NOMO-1 (cell line): ENCODE data around the gene TMEM108.

Experiments used
- DNase-seq, 2 experiments: peaks; one replicate each; lab custom pipeline; 2025; ENCODE audit not compliant: unreplicated experiment in 2 of 2; lab: John Stamatoyannopoulos, UW

Gene TMEM108

DNA sequence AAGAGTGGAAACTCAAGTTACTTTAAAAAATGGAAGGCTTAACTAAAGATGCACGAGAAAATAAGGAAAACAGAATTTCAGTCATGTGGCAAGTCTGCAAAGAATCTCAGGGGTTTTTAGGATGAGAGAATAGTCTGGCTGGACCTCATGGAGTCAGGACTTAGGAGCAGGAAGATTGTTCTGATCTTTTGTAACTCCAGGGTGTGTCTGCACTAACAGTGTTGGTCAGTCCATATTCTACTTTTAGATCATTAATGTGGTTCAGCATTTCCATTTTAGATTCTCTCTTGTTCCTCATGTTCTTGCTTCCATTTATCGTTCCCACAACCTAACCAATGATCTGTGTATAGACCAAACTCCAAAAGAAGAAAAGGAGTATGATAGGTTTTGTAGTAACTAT lies 15.3 kb downstream of the TMEM108 start:
- DNase-seq: no peak

- DNase-seq: no peak
Measured at GRCh38 chr3:133054586-133054985, 16.4 kb downstream of the TMEM108 start.

DNA sequence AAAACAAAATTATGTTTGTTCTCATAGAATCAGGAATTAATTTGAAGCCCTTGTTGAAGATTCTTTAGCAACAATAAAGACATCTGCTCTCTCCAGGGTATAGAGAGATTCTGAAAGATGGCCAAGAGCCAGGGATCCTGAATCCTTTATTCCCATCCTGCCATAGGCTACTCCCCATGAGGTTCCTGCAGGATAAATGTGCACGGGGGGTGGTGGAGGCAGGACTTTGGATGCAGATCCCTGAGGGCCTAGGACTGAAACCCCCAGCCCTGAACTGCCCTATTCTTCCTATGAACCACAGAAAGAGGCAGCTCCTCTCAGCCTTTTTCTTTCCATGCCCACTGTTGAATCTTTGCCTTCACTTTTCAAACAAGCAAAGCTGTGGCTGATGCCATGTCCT lies 17.1 kb downstream of the TMEM108 start:
- DNase-seq: no peak

DNA sequence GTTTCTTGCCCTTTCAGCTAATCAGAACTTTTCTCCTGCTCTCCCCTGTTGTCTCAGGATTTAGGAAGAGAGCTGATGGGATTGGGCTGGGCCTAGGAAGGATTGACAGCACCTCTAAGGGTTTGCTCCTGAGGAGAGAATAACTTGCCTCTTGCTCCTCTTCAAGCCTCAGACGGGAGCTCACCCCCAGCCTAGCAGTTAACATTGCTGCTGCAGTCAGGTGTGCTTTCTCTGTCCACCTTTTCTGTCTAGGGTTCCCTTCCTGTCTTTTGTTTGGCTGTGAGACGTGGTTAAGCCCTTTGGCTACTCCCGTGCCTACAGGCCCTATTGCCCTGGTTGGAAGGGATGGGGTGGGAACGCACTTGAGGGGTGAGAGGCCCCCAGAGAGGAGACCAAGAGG lies 20.1 kb downstream of the TMEM108 start:
- no peak for DNase-seq

DNA sequence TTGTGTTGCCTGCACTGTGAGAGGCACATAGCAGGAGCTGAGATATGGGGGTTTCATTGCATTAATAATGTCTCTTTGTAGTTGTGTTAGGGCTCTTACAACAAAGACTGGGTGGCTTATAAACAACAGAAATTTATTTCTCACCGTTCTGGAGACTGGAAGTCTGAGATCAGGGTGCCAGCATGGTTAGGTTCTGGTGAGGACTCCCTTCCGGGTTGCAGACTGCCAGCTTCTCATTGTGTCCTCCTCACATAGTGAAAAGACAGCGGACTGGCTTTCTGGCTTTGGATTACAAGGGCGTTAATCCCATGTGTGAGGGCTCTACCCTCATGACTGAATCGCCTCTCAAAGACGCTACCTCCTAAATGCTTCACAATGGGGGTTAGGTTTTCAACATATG lies 20.6 kb downstream of the TMEM108 start:
- DNase-seq: no peak

DNA sequence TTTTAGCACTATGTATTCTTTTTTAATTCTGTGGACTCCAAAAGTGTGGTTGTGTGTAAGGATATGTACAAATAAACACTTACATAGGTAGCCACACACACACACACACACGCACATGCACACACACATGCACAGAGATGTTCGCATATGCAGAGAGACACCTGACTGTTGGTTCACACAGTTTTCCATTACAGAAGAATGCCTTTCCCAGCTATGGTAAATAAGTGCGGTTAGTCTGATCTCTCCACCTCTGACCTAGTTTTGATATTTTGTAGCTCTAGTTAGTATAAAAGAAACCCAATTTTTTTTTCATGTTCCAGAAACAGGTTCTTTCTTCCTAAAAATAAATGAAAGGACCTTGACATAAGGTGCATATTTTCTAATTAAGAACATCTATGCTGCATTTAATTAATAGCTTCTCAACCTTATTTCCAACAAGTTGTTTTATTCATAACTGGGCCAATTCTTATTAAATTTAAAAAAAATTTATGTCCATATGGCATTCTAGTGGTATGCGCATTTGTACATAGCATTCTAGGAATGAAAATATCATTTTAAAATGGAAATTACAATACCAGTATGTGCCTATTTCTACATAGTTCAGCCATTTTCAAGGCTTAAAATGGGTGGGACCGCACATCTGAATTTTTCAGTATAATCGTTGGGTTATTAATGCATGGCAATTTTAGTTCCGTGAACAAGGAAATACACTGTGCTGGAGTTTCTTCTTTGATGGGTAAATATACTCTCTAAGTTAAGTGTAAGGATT lies 27.2 kb downstream of the TMEM108 start:
- DNase-seq: no peak

GRCh38 chr3:133066026-133066425 lies 27.8 kb downstream of the TMEM108 start:
- DNase-seq: no peak

DNA sequence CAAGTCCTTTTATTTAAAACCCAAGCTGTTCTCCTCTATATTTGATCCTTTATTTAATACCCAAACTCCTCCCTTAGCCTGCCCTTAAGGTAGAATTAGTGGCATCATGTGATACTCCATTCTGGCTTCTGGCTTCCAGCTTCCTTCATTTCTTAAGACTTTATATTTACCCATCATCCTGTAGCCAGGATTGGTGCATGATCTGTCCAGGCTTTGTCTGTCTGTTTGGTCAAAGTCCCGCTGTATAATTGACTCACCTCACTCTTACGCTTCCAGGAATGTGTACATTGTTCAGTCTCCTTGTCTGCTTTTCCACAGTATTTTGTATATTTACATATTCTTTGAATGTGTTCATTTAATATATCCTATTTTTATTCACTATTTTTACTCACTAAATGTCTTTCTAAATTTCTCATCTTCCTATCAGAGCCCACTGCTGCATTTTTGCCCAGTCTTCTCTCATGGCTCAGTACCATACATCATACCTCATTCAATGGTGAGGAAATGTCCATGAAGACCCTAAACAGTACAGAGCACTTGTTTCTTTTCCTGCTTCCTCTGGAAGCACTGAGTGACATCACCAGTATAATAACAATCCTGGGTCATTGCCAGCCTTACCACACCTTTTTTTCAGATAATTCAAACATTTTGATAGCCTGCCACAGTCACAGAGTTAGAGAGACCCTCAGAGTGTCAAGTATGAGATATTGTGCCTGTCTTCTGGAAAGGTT lies 31.5 kb downstream of the TMEM108 start:
- DNase-seq: no peak

- no peak for DNase-seq
Measured at GRCh38 chr3:133074977-133075376, 36.8 kb downstream of the TMEM108 start.

DNA sequence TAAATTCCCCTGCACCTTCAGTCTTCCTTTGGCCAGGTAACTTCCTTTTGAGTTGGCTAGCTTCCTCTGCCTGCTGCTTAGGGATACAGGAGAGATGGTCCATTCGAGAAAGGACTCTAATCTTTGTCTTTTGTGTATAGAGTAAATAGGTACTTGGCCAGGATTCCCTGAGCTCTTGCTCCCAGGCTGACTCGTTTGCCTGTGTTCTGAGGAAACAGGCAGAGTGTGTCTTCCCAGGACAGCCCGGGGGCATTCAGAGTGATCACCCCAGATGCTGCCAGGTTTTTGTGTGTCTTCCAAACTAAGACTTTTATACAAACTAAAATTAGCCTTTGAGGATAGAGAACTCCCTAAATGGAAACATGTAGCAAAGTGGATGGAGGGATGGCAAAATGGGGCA lies 39.5 kb downstream of the TMEM108 start:
- no peak for DNase-seq

GRCh38 chr3:133079621-133080020 lies 41.4 kb downstream of the TMEM108 start:
- no peak for DNase-seq

- no peak for DNase-seq
Measured at GRCh38 chr3:133081016-133081415, 42.8 kb downstream of the TMEM108 start.

GRCh38 chr3:133083395-133083794 lies 45.2 kb downstream of the TMEM108 start:
- no peak for DNase-seq

- no peak for DNase-seq
Measured at GRCh38 chr3:133089906-133090485, 51.8 kb downstream of the TMEM108 start.

GRCh38 chr3:133092681-133093080 lies 54.5 kb downstream of the TMEM108 start:
- no peak for DNase-seq

- no peak for DNase-seq
Measured at GRCh38 chr3:133093366-133093765, 55.2 kb downstream of the TMEM108 start.

- no peak for DNase-seq
Measured at GRCh38 chr3:133096900-133097613, 58.9 kb downstream of the TMEM108 start.

DNA sequence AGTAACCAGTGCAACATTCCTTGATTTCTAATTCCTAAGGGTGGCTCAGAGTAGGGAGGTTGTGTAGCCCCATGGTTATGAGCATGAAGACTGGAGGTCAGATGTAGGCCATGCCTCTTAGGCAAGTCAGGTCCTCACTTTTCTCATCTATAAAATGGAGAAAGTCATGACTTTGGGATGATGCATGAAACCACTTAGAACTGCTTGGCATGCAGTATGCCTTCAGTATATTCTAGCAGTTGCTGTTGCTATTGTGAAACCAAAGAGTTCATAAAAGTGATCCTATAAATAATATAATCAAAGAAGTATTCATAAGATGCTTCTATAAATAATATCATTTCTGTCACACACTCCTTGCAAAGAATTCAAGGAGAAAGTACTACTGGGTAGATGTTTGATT lies 65.5 kb downstream of the TMEM108 start:
- DNase-seq: no peak

GRCh38 chr3:133106169-133106568 lies 68.0 kb downstream of the TMEM108 start:
- DNase-seq: no peak

DNA sequence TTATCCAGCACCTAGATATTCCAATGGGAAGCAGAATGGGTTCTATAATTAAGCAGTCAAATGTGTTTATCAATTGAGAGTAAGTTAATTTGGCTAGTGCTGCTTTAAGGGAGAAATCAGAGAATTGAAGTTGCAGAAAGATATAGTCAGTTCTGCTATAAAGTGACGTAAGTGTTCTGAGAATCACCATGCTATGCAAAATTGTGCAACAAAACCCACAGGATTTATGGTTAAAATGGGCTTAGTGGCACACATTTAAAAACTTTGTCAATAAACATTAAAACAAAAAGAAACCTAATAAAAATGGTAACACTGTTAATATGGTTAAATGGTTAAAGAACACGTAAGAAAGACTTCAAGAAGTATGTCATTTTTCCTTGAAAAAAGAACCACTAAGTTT lies 74.5 kb downstream of the TMEM108 start:
- DNase-seq: no peak

DNA sequence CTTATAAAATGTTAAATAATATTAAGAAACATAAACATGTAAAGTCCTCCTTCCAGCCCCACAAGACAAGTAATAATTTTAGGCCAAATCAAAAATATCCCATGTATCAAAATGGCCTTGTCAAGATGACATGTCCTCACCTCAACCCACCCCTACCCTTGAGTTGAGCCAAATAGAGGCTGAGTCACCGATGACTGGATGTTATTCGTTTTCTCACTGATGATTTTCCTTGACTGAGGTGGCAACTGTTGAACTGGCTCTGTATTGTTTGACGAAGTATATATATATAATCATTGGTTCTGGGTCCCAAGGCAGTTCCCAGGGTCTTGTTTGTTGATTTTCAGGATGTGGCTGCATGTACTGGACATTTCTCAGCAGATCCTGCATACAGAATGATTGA lies 75.3 kb downstream of the TMEM108 start:
- peak in 1 of 2 experiments; percentile 55 for DNase-seq
